Measurements from ENCODE around the gene CLEC9A. TPM values are rescaled to one million over a fixed set of nuclear protein-coding genes. Genes with fewer than 3 reads are reported as not detected.

CLEC9A gene
- total and polyA plus RNA-seq, 2 donors (not counting 3 experiments of a cell fraction or from before 2014, with no cell fraction given) = not detected

DNA sequence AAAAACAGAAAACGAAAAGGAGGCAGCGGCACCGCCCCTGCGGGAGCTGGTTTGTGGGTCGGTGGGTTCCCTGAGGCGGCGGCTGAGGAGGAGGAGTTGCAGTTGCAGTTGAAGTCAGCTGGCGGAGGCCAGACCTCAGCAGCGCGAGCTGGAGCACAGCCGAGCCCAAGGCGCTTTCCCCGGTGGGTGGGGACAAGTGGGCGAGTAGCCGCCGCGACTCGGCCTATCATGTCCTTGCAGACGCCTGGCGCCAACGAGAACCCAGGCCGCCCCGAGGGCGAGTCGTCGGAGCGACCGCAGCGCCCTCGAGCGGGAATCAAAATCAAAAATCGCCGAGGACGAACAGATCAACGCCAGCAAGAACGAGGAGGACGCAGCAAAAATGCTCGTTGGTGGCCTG is 81.0 kb downstream of the CLEC9A start:
- Histone ChIP-seq H3K36me3 (ENCODE audit: control insufficient read depth in 2 of 2, extremely low read depth in 1 of 2, insufficient read depth in 2 of 2, low read length in 2 of 2) (no peaks in the 10 kb centered on the region), H4K20me1 (replicated peaks; ENCODE audit: control insufficient read depth, extremely low read depth, insufficient read depth, low read length) (no peaks in the 10 kb centered on the region), H3K4me1 (ENCODE audit: control insufficient read depth, extremely low read depth, insufficient read depth, low read length) (no peaks in the 10 kb centered on the region), H3K9ac (replicated peaks; ENCODE audit: extremely low read depth, insufficient read depth, low read length) (no peak overlapping the region), H3K9me3 (replicated peaks; ENCODE audit: control insufficient read depth, insufficient read depth, low read length) (no peaks in the 10 kb centered on the region), H3K27ac (ENCODE audit: insufficient read depth, low read depth, low read length) (no peak overlapping the region), H2AFZ (ENCODE audit: low read depth, low read length) (no peak overlapping the region), H3K4me2 (ENCODE audit: insufficient read depth, low read length) (no peak overlapping the region), H3K4me3 (replicated peaks in 1 of 3; ENCODE audit: insufficient read depth in 1 of 3, low read depth in 1 of 3, low read length in 3 of 3) (no peak overlapping the region), H3K79me2 (ENCODE audit: control insufficient read depth, insufficient read depth, low read length) (no peaks in the 10 kb centered on the region), H3K27me3 (ENCODE audit: control insufficient read depth in 2 of 2, insufficient read depth in 2 of 2, low read length in 2 of 2) (no peaks in the 10 kb centered on the region), H3K9me1 (replicated peaks; ENCODE audit: control insufficient read depth, extremely low read depth, insufficient read depth, low read length) (no peaks in the 10 kb centered on the region)
- DNase-seq (ENCODE audit: low read depth, low spot score) (no peak), FAIRE-seq (no peak)
- BruUV-seq (replicated peaks) = no TSS peak
- POLR2A ChIA-PET = no interaction called here
- CTCF ChIA-PET = no interaction called here
- dilution Hi-C loops (cut with MboI; ENCODE audit: extremely low pct_ligation_motif_present, low sequenced_read_pairs) = no loop called here
- TF ChIP-seq, protein P1, sequence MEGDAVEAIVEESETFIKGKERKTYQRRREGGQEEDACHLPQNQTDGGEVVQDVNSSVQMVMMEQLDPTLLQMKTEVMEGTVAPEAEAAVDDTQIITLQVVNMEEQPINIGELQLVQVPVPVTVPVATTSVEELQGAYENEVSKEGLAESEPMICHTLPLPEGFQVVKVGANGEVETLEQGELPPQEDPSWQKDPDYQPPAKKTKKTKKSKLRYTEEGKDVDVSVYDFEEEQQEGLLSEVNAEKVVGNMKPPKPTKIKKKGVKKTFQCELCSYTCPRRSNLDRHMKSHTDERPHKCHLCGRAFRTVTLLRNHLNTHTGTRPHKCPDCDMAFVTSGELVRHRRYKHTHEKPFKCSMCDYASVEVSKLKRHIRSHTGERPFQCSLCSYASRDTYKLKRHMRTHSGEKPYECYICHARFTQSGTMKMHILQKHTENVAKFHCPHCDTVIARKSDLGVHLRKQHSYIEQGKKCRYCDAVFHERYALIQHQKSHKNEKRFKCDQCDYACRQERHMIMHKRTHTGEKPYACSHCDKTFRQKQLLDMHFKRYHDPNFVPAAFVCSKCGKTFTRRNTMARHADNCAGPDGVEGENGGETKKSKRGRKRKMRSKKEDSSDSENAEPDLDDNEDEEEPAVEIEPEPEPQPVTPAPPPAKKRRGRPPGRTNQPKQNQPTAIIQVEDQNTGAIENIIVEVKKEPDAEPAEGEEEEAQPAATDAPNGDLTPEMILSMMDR (IDR thresholded peaks at IDR 0.05; ENCODE audit: extremely low read depth in 1 of 2, insufficient read depth in 1 of 2, low read depth in 1 of 2, low read length in 2 of 2) = no peak
- TF ChIP-seq FOS (IDR thresholded peaks at IDR 0.05; ENCODE audit: borderline replicate concordance, insufficient read depth, low read length) (no peak), POLR2AphosphoS5 (IDR thresholded peaks at IDR 0.05; ENCODE audit: insufficient read depth, low read depth, low read length) (no peak), GATA2 (IDR thresholded peaks at IDR 0.05; ENCODE audit: insufficient read depth, insufficient read length, low read depth, low read length) (no peak), MYC (IDR thresholded peaks at IDR 0.05; ENCODE audit: low read depth, low read length) (no peak)
- TF ChIP-seq, protein P2, sequence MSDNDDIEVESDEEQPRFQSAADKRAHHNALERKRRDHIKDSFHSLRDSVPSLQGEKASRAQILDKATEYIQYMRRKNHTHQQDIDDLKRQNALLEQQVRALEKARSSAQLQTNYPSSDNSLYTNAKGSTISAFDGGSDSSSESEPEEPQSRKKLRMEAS (IDR thresholded peaks at IDR 0.05; ENCODE audit: insufficient read depth, insufficient read length) = no peak
- intact Hi-C loops (cut with micrococcal nuclease) = no loop called here

DNA sequence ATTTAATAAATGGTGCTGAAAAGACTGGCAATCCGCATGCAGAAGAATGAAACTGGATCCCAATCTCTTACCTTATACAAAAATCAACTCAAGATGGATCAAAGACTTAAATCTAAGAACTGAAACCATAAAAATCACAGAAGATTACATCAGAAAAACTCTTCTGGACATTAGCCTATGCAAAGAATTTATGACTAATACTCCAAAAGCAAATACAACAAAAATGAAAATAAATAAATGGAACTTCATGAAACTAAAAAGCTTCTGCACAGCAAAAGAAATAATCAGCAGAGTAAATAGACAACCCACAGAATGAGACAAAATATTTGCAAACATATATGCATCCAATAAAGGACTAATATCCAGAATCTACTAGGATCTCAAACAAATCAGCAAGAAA is 82.6 kb downstream of the CLEC9A start:
- H3K9me3 ChIP-seq (replicated peaks; ENCODE audit: control insufficient read depth, insufficient read depth, low read length) = no peaks in the 10 kb centered on the region
- no peaks in the 10 kb centered on the region for H3K9me1 ChIP-seq (replicated peaks; ENCODE audit: control insufficient read depth, extremely low read depth, insufficient read depth, low read length)
- no peaks in the 10 kb centered on the region for H3K79me2 ChIP-seq (ENCODE audit: control insufficient read depth, insufficient read depth, low read length)
- FAIRE-seq = no peak
- H3K9ac ChIP-seq (replicated peaks; ENCODE audit: extremely low read depth, insufficient read depth, low read length) = no peak overlapping the region
- intact Hi-C loops (cut with micrococcal nuclease) (no loop called here), dilution Hi-C loops (cut with MboI; ENCODE audit: extremely low pct_ligation_motif_present, low sequenced_read_pairs) (no loop called here)
- no peaks in the 10 kb centered on the region for H3K4me1 ChIP-seq (ENCODE audit: control insufficient read depth, extremely low read depth, insufficient read depth, low read length)
- no TSS peak for BruUV-seq (replicated peaks)
- CTCF ChIA-PET = no interaction called here
- H3K27ac ChIP-seq (ENCODE audit: insufficient read depth, low read depth, low read length) = no peak overlapping the region
- TF ChIP-seq EZH2 (IDR thresholded peaks at IDR 0.05; ENCODE audit: borderline replicate concordance, low read depth, low read length, severe bottlenecking) (no peak), MYC (IDR thresholded peaks at IDR 0.05; ENCODE audit: low read depth, low read length) (no peak), GATA2 (IDR thresholded peaks at IDR 0.05; ENCODE audit: insufficient read depth, insufficient read length, low read depth, low read length) (no peak), POLR2A (IDR thresholded peaks at IDR 0.05; ENCODE audit: low read depth, low read length) (no peak), JUN (IDR thresholded peaks at IDR 0.05; ENCODE audit: borderline replicate concordance, insufficient read depth, insufficient read length, low read depth) (no peak)
- TF ChIP-seq, protein P2 (IDR thresholded peaks at IDR 0.05; ENCODE audit: insufficient read depth, insufficient read length) = no peak
- TF ChIP-seq, protein P1 (IDR thresholded peaks at IDR 0.05; ENCODE audit: extremely low read depth in 1 of 2, insufficient read depth in 1 of 2, low read depth in 1 of 2, low read length in 2 of 2) = no peak
- POLR2A ChIA-PET = no interaction called here
- H3K27me3 ChIP-seq (ENCODE audit: control insufficient read depth in 2 of 2, insufficient read depth in 2 of 2, low read length in 2 of 2) = no peaks in the 10 kb centered on the region
- DNase-seq (ENCODE audit: low read depth, low spot score) = no peak
- H4K20me1 ChIP-seq (replicated peaks; ENCODE audit: control insufficient read depth, extremely low read depth, insufficient read depth, low read length) = no peaks in the 10 kb centered on the region
- no peak overlapping the region for H3K4me3 ChIP-seq (replicated peaks in 1 of 3; ENCODE audit: insufficient read depth in 1 of 3, low read depth in 1 of 3, low read length in 3 of 3)
- no peaks in the 10 kb centered on the region for H3K36me3 ChIP-seq (ENCODE audit: control insufficient read depth in 2 of 2, extremely low read depth in 1 of 2, insufficient read depth in 2 of 2, low read length in 2 of 2)
- H2AFZ ChIP-seq (ENCODE audit: low read depth, low read length) = no peak overlapping the region
- H3K4me2 ChIP-seq (ENCODE audit: insufficient read depth, low read length) = no peak overlapping the region

Measured in endothelial cell of umbilical vein (primary cell).